IgD-negative memory B cell (primary cell): ENCODE results near the gene OVCH2. TPM values are rescaled to one million over a fixed set of nuclear protein-coding genes. Genes with fewer than 3 reads are reported as not detected.

Experiments used
- polyA plus RNA-seq: library from polyadenylated mRNA; unstranded; fragments of 300-500 nt; fragmentation: Illumina TruSeq; gene quantifications from one replicate; pipeline ENCODE4 v1.2.3, GENCODE V29; 2021

Gene OVCH2
- polyA plus RNA-seq, 1 donor from 2014 or later = not detected

Other genes starting within 250 kb of the OVCH2 start
- gene OLFML1, start 221.0 kb downstream of the OVCH2 start, polyA plus RNA-seq = 0.08 TPM
- gene PPFIBP2, start 192.5 kb downstream of the OVCH2 start, polyA plus RNA-seq = 29.1 TPM
- gene CYB5R2, start 33.0 kb downstream of the OVCH2 start, polyA plus RNA-seq = 9.3 TPM
- not detected for gene OR5P2, start 90.5 kb upstream of the OVCH2 start, polyA plus RNA-seq
- not detected for gene OR5P3, start 124.4 kb upstream of the OVCH2 start, polyA plus RNA-seq
- not detected for gene OR10A6, start 224.8 kb upstream of the OVCH2 start, polyA plus RNA-seq
- gene OR10A3, start 235.2 kb upstream of the OVCH2 start, polyA plus RNA-seq = not detected